Vagina (tissue), 2 donors: ENCODE data around the gene UBA6. TPM values are rescaled to one million over a fixed set of nuclear protein-coding genes. Genes with fewer than 3 reads are reported as not detected.

Experiments used
- DNase-seq, 2 donors: peaks; one replicate each; pipeline ENCODE4 v3.0.0-alpha.2; 2017; ENCODE audit errors: extremely low spot score in 2 of 2
- H3K27ac ChIP-seq: fragments of 200-600 bp; sonication (generic); one replicate; pipeline ENCODE4 v1.5.1; 2019
- H3K27me3 ChIP-seq: fragments of 200-600 bp; sonication (generic); one replicate; pipeline ENCODE4 v1.5.1; 2019
- H3K36me3 ChIP-seq, 2 donors: fragments of 200-600 bp; sonication (generic); one replicate each; pipeline ENCODE4 v1.5.1; 2017 to 2019
- H3K4me1 ChIP-seq: fragments of 200-600 bp; sonication (generic); one replicate; pipeline ENCODE4 v1.5.1; 2019
- H3K4me3 ChIP-seq, 2 donors: fragments of 200-600 bp; sonication (generic); 1 replicate in 1 of 2; 2 replicates in 1 of 2; pipeline ENCODE4 v1.5.1; 2016 to 2019
- H3K9me3 ChIP-seq: fragments of 200-600 bp; sonication (generic); one replicate; pipeline ENCODE4 v1.5.1; 2019
- POLR2A ChIP-seq, 2 donors: fragments of 450-650 bp; IDR thresholded peaks; one replicate each; pipeline ENCODE4 v1.6.1; 2017; ENCODE audit warnings: antibody characterized with exemption in 2 of 2, mild to moderate bottlenecking in 2 of 2, moderate library complexity in 2 of 2
- POLR2AphosphoS5 ChIP-seq, 2 donors: sonication (generic); formaldehyde crosslinking; IDR thresholded peaks; one replicate each; pipeline ENCODE4 v1.9.0; 2017; ENCODE audit warnings: antibody characterized with exemption in 2 of 2, mild to moderate bottlenecking in 2 of 2, low read depth in 1 of 2; ENCODE audit not compliant: insufficient read depth in 1 of 2
- intact Hi-C: fragments of 100-400 bp; cut with DNase I; formaldehyde crosslinking; loops from one replicate; pipeline ENCODE4 v1.15.1; 2023
- total RNA-seq: library from RNA; depleted of rRNA; stranded (reverse); fragments of >200 nt; gene quantifications from one replicate; pipeline ENCODE4 v1.2.3, GENCODE V29; 2016
- TF ChIP-seq, protein P1 (sequence below), 3 experiments: fragments of 450-650 bp in 2 of 3; fragments of 200-600 bp in 1 of 3; sonication (generic) in 1 of 3; IDR thresholded peaks; one replicate each; pipeline ENCODE4 v1.5.1; 2017 to 2019; ENCODE audit warnings: antibody characterized with exemption in 3 of 3, mild to moderate bottlenecking in 2 of 3, moderate library complexity in 2 of 3

The UBA6 gene
- total RNA-seq, 1 donor from 2014 or later, result 36.3 TPM

DNA sequence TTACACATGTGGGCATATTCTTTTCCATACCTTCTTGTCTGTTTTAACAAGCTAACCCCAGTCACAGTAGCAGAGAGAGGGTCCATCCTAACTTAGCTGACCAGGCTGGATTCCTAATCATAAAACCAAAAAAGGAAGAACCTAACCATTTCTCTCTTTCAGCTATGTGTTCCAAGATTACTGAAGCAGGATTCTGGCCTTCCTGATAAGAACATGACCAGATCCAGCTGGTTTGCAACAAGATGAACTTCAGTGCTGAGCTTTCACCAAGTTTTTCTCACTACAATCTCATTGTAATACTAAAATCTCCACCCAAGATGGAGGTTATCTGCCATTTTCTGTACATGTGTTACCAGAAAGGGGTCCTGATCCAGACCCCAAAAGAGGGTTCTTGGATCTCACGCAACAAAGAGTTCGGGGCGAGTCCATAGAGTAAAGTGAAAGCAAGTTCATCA lies 20.4 kb upstream of the UBA6 start:
- Histone ChIP-seq H3K27me3 (no peaks in the 10 kb centered on the region), H3K4me1 (peaks cover 6% of the 10 kb centered on the region), H3K27ac (no peak overlapping the region), H3K9me3 (no peaks in the 10 kb centered on the region), H3K36me3 (peaks cover 0 to 8% of the 10 kb centered on the region in 2 donors), H3K4me3 (no peak overlapping the region)
- DNase-seq, result no peak
- TF ChIP-seq POLR2AphosphoS5 (IDR thresholded peaks at IDR 0.05; ENCODE audit: insufficient read depth in 1 of 2, low read depth in 1 of 2) (no peak), POLR2A (IDR thresholded peaks at IDR 0.05) (no peak)
- TF ChIP-seq, protein P1, sequence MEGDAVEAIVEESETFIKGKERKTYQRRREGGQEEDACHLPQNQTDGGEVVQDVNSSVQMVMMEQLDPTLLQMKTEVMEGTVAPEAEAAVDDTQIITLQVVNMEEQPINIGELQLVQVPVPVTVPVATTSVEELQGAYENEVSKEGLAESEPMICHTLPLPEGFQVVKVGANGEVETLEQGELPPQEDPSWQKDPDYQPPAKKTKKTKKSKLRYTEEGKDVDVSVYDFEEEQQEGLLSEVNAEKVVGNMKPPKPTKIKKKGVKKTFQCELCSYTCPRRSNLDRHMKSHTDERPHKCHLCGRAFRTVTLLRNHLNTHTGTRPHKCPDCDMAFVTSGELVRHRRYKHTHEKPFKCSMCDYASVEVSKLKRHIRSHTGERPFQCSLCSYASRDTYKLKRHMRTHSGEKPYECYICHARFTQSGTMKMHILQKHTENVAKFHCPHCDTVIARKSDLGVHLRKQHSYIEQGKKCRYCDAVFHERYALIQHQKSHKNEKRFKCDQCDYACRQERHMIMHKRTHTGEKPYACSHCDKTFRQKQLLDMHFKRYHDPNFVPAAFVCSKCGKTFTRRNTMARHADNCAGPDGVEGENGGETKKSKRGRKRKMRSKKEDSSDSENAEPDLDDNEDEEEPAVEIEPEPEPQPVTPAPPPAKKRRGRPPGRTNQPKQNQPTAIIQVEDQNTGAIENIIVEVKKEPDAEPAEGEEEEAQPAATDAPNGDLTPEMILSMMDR (IDR thresholded peaks at IDR 0.05), result no peak
- intact Hi-C loops, result no loop called here

GRCh38 chr4:67719953-67720617 lies 19.1 kb upstream of the UBA6 start:
- Histone ChIP-seq H3K4me3 (no peak overlapping the region), H3K9me3 (no peaks in the 10 kb centered on the region), H3K36me3 (peaks cover 0 to 8% of the 10 kb centered on the region in 2 donors), H3K4me1 (peaks cover 6% of the 10 kb centered on the region), H3K27me3 (no peaks in the 10 kb centered on the region), H3K27ac (no peak overlapping the region)
- TF ChIP-seq POLR2A (IDR thresholded peaks at IDR 0.05), result no peak
- TF ChIP-seq POLR2AphosphoS5 (IDR thresholded peaks at IDR 0.05; ENCODE audit: insufficient read depth in 1 of 2, low read depth in 1 of 2), result no peak
- TF ChIP-seq, protein P1 (IDR thresholded peaks at IDR 0.05), result no peak
- intact Hi-C loops, result no loop called here
- DNase-seq, result no peak

- no peaks in the 10 kb centered on the region for H3K27me3 ChIP-seq
- intact Hi-C loops, result no loop called here
- no peak for DNase-seq
- H3K4me3 ChIP-seq, result no peak overlapping the region
- TF ChIP-seq POLR2A (IDR thresholded peaks at IDR 0.05) (no peak), POLR2AphosphoS5 (IDR thresholded peaks at IDR 0.05; ENCODE audit: insufficient read depth in 1 of 2, low read depth in 1 of 2) (no peak)
- TF ChIP-seq, protein P1 (IDR thresholded peaks at IDR 0.05), result no peak
- peaks cover 6% of the 10 kb centered on the region for H3K4me1 ChIP-seq
- H3K36me3 ChIP-seq, result peaks cover 0 to 8% of the 10 kb centered on the region in 2 donors
- H3K9me3 ChIP-seq, result no peaks in the 10 kb centered on the region
- H3K27ac ChIP-seq, result no peak overlapping the region
These were observed 17.9 kb upstream of the UBA6 start for GRCh38 chr4:67718848-67719247.

DNA sequence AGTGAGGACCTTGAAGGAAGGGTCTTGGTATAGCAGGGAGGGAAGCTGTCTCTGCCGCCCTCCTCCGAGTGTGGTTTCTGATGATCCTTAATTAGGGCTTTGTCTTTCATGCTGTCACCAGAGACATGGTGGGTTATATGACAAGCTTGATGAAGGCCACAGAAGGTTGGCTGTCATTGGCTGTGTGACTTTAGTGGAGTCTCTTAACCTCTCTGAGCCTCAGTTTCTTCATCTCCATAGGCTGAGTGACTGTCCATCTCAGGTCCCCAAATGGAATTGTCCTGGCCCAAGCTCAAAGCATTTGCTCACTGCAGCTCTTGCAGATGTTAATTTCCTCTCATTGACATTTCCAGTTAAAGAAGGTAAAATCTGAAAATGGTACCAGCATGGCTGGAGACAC lies 16.6 kb upstream of the UBA6 start:
- no peak overlapping the region for H3K27ac ChIP-seq
- H3K4me1 ChIP-seq, result peaks cover 14% of the 10 kb centered on the region
- no peak for TF ChIP-seq POLR2AphosphoS5 (IDR thresholded peaks at IDR 0.05; ENCODE audit: insufficient read depth in 1 of 2, low read depth in 1 of 2)
- TF ChIP-seq, protein P1 (IDR thresholded peaks at IDR 0.05), result no peak
- no peak for TF ChIP-seq POLR2A (IDR thresholded peaks at IDR 0.05)
- no peak overlapping the region for H3K4me3 ChIP-seq
- H3K27me3 ChIP-seq, result no peaks in the 10 kb centered on the region
- intact Hi-C loops, result no loop called here
- no peaks in the 10 kb centered on the region for H3K9me3 ChIP-seq
- H3K36me3 ChIP-seq, result peaks cover 0 to 8% of the 10 kb centered on the region in 2 donors
- no peak for DNase-seq

DNA sequence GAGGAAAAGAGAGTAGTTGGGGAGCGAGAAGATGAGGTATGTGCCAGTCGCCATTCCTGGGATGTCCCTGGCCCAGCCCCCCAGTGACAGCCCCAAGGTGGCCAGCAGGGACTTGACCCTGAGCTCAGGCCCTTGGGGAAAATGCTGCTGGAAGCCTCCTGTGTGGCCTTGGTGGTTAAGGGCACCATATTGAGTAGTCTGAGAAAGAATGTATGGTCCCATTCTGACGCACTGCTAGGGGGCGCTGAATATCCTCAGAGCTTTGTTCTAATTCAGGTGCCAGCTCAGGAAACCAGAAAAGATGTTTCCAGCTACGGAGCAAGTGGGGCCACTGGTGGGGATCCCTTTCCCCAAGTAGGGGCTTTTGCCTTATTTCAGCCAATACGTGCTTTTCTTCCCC lies 14.0 kb upstream of the UBA6 start:
- no peak for DNase-seq
- no peaks in the 10 kb centered on the region for H3K36me3 ChIP-seq
- H3K4me1 ChIP-seq, result peaks cover 15% of the 10 kb centered on the region
- H3K9me3 ChIP-seq, result no peaks in the 10 kb centered on the region
- H3K4me3 ChIP-seq, result no peak overlapping the region
- no peak for TF ChIP-seq POLR2AphosphoS5 (IDR thresholded peaks at IDR 0.05; ENCODE audit: insufficient read depth in 1 of 2, low read depth in 1 of 2)
- TF ChIP-seq, protein P1 (IDR thresholded peaks at IDR 0.05), result no peak
- no peak for TF ChIP-seq POLR2A (IDR thresholded peaks at IDR 0.05)
- H3K27ac ChIP-seq, result no peak overlapping the region
- intact Hi-C loops, result no loop called here
- H3K27me3 ChIP-seq, result no peaks in the 10 kb centered on the region
